ENCODE results near the gene AP1S2.
"Not testable (repeated sequence)": the region's sequence is repeated elsewhere in the genome, so short reads cannot be mapped to it uniquely, and the experiment has no call there.

Gene AP1S2

DNA sequence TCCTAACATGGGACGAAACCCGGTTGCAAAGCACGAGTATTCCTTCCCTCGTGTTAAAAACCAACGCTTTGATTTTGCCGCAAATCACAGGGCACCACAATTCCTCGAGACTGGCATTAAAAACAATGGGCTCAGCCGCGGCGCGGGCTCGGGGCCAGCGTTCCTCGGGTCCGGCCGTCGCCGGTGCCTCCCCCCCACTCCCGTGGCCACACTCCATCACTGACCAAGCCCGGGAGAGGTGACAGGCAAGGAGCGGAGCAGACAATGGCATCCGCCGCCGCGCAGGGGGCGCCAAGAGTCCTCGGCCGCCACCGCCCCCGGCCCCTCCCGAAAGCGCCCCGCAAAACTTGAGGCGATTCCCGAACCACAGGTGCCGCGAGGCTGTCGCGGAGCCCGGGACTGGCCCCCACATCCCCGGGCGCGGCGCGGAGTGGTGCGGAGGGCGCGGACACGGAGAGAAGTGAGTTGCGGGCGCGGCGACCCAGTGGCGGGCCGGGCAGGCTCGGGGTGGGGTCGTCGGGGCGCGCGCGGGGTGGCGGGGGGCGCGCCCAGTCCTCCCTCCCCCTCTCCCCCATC is 445 bp downstream of the AP1S2 start:
- DNase-seq: peak; percentile 23

DNA sequence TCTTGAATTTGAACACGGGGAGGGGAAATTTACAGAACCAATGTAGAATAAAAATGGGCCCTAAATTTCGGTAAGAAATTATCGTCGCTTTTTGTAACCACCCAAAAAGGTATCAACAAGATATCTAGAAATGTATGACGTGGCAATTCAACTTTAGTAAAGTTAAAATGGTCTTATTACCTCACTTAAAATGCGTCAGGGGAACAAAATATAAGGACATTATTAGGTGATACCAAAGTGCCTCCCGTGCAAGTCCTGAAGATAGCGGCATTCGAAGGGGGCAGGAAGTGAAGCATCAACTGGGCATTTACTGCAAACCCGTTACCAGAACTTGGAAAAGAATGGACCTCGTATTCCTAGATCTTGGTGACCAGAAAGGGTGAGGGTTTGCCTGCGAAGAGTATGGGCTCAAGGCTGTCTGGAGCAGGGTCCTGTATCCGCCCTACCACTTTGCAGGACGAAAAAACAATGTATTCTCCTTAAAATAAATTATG is 980 bp downstream of the AP1S2 start:
- DNase-seq: no peak

DNA sequence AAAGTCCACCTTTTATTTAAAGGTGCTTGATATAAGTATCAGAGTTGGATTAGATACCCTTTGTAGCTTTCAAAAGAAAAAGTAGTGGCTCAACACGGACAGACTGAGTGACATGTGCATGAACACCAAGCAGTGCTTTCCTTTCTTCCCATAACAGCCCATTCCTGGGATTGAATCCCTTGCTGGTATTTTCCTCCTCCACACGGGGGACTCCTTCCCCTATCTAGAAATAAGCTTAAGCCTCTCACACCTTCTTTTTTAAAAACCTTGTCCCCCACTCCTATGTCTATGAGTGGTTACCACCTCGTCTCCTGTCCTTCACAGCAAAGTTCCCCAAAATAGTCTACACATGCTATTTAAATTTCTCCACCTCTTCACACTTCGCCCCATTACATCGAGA is 5.1 kb downstream of the AP1S2 start:
- DNase-seq: no peak

DNA sequence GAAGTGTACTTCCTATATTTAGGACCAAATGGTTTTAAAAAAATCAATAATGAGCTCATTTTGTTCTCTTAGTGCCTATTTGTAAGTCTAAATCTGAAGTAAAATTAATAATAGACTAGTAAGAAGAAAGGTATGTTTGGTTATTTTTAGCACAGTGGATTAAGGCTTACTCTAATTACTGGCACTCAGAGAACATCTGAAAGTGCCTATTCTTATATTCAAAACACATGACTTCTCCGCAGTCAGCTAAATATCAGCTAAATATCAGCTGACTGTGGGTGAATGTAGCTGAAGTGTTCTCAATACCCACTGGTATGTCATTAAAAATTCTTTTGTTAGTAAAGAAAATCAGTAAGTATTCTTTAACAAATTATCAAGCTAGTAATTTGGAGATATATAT is 6.0 kb downstream of the AP1S2 start:
- DNase-seq: no peak

DNA sequence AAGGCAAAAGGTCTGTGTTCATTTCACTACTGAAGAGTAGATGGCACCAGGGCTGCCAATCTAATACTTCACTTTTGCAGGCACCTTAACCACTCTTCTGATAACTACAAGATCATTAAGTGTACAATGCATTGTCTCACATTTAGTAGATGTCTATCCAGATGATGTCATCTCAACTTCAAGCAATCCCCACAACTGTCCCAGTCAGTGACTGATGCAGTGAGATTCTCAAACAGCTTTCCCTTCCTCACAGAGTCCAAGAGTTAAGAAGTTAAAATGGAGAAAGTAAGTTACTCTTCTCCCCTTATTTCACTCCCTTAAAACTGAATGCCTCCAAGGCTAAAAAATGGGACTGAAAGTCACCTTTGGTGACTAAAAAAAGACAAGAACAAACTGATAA is 10.7 kb downstream of the AP1S2 start:
- DNase-seq: no peak

DNA sequence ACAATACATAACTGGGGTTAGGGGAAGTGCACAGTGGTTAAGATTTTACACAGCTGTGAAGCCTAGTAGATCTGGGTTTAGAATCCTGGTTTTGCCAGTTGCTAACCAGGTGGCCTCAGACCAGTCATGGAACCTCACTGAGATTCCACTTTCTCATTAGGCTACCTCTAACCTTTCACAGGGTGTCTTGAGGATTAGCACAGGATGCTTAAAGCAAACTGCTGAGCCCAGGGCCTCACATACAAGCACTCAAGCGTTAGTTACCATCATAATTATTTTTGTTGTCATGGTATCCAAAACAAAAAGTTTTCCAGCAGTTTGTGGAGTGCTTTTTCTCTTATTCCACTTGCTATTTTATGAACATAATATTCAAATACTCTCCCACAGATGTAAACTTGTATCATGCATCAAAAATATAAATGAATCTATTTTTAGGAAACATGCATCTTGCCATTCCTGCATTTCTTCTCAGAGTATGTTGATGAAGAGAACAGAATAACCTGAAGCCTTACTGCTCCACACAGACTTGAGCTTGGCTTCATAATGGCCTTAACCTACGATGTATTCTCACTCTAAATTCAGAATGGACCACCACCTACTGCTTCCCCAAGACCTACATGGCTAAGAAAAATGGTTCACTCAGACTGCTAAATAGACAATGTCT is 12.6 kb downstream of the AP1S2 start:
- no peak for DNase-seq

DNA sequence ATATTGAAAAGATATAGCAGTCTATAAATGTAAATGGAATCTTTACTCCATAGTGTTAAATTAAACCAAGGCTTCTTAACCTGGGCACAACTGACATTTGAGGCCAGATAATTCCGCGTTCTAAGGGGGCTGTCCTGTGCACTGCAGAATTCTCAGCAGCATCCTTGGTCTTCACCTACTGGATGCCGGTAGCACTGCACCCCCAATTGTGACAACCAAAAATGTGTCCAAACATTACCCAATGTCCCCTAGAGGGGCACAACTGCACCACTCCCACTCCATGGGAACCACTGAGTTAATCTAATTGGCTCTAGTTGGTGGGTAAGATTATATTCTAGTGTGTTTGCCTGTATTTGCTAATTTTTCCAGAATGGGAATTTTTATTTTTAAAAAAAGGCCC is 16.6 kb downstream of the AP1S2 start:
- DNase-seq: no peak

DNA sequence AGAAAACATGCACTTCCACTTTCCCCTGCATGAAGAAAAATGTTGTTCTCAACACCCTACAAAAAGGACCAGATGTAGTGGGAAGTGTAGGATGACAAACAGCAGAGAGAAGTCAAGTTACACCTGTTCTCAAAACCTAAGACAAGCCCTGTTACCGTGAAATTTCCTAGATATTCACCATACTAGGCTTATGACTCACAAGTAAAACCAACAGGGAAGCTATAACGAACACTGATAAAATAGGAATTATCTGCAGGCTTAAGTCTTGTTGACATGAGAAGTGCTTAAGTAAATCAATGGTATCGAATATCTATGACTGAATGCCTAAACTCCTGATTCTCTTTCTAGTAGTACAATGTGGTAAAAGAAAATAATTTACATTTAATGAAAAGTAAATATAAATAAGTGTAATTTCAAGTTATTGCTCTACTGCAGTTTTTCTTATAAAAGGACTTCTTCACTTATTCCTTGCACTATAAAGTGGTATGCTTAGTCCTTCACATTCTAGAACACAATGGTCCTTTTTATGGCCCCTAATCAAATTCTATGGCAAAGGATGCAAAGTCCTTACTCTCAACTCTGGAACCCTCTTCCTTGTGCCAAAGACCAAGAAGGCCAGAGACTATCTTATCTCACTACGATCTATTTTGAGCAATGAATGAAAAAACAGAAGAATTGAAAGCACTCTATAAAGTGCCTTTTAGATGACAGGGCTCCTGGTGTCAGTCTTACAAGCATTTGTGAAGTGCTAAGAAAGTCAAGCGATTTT is 19.6 kb downstream of the AP1S2 start:
- no peak for DNase-seq

DNA sequence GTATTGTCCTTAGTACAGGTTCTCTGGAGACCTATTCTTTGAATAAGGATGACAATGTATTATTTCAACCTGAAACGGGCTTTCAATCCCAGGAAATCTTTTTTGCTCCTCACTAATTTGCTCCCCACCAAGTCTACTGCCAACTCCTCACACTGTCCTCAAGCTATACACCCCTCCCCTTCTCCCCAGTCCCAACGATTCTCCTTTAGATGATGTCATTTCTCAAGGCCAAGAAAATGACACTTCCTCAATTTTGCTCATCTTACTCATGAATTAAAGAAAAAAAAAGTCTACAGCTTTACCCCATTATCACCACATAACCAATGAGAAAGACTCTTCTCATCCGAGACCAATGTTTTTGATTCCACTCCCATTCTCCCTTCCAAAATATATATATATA is 20.6 kb downstream of the AP1S2 start:
- DNase-seq: no peak

DNA sequence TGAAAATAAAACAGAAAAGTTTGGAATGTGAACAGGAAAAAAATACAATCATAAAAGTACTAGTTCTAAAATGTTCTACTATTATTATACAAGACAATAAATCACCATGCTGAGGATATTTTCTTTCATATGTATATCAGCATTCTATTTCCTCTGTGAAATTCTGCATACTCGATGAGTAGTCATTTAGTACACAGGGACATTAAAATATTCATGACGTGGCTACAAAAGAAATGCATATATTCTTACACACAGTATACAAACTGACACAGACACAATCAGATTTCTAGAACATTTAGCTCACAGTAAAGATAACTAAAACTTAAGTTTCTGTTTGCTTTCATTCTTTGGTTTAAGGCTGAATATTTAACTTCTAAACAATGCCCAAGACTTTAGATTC is 23.3 kb downstream of the AP1S2 start:
- DNase-seq: not testable (repeated sequence)

DNA sequence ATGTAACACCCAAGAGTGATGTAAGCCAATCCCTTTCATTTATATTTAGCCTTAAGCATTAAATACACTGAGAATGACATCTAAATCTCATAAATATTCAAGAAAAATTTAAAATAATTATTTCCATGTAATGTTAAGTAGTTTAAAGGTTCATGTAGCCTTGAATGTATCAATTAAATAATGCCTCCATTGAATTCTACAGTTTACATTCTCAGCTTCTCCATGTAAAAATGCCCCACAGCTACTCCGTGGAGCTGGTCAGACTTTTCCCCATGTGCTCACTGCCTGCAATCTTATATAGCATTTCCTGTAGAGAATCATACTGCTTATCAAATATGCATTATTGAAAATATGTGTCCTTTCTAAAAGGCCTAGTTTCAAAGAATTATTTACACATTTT is 25.4 kb downstream of the AP1S2 start:
- DNase-seq: no peak

DNA sequence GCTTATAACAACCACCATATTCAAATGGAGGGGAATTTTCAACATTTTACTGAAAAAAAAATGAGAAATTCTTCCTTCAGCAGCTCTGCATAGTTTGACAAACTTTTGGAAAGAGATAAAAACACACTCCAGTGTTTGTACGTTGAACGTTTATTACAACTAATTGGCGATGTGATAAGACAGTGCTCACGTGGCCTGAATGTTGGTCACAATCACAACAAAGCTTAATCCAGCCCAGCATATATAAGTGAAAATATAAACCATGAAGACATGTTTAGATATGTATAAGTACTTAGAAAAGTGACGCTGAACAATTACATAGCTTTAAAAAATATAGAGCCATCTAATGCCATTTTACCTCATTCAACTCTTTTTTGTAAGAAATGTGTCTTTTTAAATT is 28.7 kb downstream of the AP1S2 start:
- DNase-seq: no peak

DNA sequence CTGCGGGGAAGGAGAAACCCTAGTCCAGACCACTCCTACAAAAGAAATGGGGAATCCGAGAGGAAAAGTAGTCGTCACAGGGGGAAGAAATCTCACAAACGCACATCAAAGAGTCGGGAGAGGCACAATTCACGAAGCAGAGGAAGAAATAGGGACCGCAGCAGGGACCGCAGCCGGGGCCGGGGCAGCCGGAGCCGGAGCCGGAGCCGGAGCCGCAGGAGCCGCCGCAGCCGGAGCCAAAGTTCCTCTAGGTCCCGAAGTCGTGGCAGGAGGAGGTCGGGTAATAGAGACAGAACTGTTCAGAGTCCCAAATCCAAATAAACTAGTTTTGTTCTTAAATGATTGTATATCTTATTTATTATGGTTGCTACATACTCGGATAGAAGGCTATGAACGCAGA is 31.7 kb downstream of the AP1S2 start:
- no peak for DNase-seq

DNA sequence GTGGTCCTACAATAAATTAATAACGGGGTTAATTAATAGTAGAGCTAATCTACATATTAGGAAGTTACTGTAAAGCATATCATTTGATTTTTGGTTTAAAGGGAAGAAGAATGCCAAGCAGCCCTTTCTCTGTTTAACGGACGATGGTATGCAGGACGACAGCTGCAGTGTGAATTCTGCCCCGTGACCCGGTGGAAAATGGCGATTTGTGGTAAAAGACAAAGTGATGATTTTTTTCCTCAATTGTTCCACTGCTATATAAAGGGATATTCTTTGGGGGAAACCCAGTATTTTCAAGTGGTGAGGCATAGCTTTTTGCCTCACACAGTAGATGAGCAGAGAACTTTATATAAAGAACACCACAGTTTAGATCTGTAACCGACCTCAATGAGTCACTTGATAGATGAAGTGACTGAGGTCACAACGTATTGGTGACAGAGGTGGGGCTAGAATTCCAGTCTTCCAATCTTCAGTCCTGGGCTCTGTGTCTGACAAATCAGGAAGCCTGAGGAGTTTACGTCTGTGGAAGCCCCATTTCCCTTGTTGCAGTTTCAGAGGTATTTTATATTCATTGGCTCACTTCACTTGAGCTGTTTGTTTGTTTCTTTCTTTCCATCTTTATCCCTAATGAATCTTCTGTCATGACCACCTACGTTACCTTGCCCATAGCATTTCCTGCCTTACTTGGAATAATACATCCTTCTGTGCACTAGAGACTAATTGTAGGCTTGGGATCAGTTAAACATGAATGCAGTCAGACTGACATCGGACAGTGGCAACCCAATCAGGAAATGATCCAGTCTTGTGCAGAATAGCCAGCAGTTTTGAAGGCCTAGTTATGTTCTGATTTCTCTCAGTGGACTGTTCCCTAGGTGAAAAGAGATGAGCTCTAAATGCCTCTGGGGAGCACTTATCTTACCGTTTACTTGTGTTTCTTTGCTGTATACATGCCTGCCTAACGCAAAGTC is 34.2 kb downstream of the AP1S2 start:
- no peak for DNase-seq

DNA sequence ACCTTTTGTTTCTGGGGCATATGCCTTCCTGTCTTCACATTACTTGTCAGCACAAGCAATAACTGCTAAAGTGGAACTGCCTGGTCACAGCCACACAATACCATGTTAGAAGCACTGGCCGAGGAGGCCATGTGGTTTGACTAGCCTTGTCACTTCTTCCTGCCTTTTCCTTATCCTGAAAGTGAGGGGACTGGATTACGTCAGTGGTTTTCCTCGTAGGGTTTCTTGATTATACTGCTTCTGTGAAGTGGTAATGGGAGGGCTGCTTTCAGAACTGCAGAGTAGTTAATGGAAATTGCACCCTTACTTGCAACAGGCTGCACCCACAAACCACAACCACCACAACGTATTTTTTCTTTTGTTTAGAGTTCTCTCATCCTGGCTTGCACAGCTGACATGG is 37.7 kb downstream of the AP1S2 start:
- DNase-seq: no peak

DNA sequence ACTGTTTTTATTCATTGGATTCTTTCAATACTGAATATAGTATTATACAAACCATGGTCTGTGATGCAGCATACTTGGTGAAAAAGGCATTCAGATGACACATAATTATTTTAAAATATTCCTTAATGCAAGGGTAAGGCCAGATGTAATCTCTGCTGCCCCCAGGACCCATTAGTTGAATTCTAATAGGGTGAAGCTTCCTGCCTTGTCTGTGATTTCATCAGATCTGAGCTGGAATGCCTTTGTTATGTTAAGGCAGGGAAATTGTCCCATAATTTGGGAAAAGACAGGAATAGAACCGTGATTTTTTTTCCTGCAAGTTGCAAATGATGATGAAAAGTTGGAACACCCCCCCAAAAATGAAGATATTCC is 38.2 kb downstream of the AP1S2 start:
- DNase-seq: no peak

DNA sequence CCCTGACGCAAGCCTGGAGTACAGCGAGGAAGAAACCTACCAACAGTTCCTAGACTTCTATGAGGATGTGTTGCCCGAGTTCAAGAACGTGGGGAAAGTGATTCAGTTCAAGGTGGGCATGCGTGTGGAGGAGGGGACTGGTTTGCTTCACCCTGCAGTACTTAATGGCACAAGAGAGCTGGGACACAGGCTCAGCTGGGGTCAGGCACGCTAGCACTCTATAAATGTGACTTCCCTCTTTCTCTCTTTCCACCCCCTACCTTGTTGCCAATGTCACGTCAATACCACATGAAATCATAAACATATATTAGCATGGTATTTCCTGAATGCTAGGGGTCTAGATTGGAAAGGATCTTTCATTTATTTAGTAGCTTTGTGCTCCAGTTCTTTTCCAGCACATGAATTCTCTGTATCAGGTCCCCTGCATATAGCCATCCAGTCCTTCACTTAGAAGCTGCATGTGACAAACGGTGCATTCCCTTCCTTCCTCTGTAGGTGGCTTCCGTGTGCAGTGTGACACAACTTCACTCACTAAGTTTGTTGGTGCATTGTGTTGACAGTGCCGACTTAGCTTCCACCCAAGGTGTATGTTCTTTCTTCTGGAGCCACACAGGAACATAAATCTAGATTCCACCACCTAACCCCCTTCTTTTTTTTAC is 38.7 kb downstream of the AP1S2 start:
- DNase-seq: no peak

DNA sequence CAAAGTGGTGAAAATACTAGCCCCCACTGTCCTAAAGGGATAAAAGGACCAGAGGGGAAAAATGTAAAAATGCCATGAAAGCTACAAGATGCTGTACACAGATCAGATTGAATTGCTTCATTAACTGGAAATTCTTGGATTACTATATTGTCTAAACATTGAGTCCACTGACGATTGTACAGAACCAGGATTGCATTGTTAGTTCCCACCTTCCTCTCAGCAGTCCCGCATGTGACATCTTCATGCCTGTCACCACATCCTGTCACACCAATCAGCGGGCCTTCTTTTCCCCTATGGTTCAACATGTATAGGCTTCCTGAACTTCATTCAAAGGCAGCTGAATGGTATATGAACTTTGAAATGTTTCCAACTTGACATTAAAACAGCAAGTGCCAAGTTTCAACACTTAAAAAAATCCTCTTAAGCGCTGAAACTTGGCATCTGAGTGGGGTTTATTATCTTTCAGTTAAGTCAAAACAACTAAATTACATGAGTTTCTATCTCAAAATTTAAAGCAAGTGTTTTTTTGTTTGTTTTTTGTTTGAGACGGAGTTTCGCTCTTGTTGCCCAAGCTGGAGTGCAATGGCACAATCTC is 39.7 kb downstream of the AP1S2 start:
- no peak for DNase-seq

DNA sequence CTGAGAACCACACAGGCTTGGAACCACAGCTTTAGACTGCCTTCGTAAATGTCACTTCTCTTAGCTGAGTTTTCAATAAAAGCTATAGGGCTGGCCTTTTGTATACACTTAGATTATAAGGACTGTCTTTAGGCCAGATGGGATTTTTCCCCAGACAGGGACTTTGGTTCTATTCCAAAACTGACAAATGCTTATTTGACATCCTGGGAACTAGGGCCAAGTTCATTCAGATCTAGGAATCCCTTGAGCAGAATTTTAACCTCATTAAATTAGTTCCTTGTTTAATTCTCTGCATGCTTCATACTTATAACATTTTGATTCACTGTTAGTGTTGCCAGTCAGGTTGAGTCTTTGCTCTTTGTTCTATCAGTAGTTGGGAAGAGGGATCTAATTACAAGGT is 41.2 kb downstream of the AP1S2 start:
- no peak for DNase-seq

DNA sequence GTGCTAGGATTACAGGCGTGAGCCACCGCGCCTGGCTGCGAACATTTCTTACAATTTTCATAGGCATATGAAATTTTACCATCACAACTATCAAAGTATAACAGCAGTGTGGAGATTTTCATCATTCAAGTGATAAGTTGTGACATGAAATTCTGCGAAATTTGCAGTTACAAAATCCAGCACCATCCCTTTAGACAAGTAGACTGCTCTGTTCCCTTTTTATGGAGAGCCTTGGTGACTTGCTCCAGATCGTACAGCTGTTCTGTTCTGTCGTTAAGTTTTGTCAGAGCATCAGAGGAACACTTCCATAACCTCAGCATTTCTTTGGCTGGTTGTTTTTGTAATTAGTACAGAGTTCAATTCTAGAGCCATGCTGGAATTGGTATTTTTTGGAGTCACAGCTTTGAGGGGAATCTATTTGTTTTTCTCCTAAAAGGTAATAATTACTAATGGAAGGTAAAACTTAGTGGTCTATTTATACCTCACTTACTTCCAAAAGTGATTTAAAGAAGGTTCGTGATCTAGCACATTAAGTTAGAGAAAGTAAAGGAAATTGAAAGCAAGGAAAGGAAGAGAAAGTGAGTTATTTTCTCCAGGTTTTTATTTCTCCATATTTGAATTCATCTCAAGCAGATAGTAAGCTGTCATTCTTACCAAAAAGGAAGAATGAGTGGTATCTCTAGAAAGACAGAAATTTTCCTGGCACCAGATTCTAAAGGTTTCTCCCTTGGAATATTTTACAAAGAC is 42.2 kb downstream of the AP1S2 start:
- no peak for DNase-seq

DNA sequence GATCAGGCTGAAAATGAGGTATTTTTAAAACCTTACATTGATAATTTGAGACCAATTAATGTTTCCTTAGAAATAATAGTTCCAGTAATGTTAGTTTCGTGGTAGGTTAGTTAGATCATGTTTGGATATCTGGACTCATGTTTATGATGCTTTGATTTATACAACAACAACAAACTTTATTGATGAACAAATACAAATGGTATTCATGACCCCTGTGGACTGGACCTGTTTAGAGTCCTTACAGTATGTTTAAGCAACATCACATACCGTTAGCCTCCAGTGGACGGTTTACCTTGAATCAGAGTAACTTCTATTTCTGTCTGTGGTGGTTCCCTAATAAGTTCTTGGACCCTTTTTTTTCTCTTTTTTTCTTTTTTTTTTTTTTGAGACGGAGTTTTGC is 46.4 kb downstream of the AP1S2 start:
- DNase-seq: no peak
